Thymus (tissue), 11 donors: ENCODE data around the gene GPHA2. TPM values are rescaled to one million over a fixed set of nuclear protein-coding genes. Genes with fewer than 3 reads are reported as not detected.

Source experiments
- DNase-seq, 9 donors: peaks; one replicate each; pipeline ENCODE4 v3.0.0-alpha.2; 2013; ENCODE audit warnings: low spot score in 9 of 9, low read depth in 6 of 9, missing footprints in 1 of 9
- H3K27ac ChIP-seq, 2 donors: one replicate each; pipeline ENCODE4 v1.5.1; 2013; ENCODE audit warnings: control low read depth in 1 of 2, low read depth in 1 of 2, low read length in 1 of 2, mild to moderate bottlenecking in 1 of 2, moderate library complexity in 1 of 2
- H3K27me3 ChIP-seq, 2 donors: one replicate each; pipeline ENCODE4 v1.5.1; 2013; ENCODE audit warnings: low read length in 1 of 2; ENCODE audit not compliant: control insufficient read depth in 2 of 2, insufficient read depth in 1 of 2
- H3K36me3 ChIP-seq, 2 donors: one replicate each; pipeline ENCODE4 v1.5.1; 2013; ENCODE audit warnings: low read length in 1 of 2, mild to moderate bottlenecking in 1 of 2, moderate library complexity in 1 of 2; ENCODE audit not compliant: control insufficient read depth in 2 of 2, insufficient read depth in 2 of 2
- H3K4me1 ChIP-seq, 2 donors: one replicate each; pipeline ENCODE4 v1.5.1; 2013; ENCODE audit warnings: low read length in 2 of 2; ENCODE audit not compliant: control insufficient read depth in 2 of 2, insufficient read depth in 2 of 2
- H3K4me3 ChIP-seq, 2 donors: one replicate each; pipeline ENCODE4 v1.5.1; 2013; ENCODE audit warnings: low read length in 2 of 2, control low read depth in 1 of 2, mild to moderate bottlenecking in 1 of 2
- H3K9me3 ChIP-seq, 2 donors: one replicate each; pipeline ENCODE4 v1.5.1; 2013; ENCODE audit warnings: low read length in 1 of 2, mild to moderate bottlenecking in 1 of 2; ENCODE audit not compliant: control insufficient read depth in 2 of 2, insufficient read depth in 1 of 2
- WGBS: extraction: QIAGEN DNeasy Blood & Tissue Kit; methylation state at CpG from one replicate; pipeline ENCODE4 v1.1.7; 2013; 5-methylcytosine and 5-hydroxymethylcytosine counted together
- polyA plus RNA-seq: library from polyadenylated mRNA; stranded (reverse); fragments of 200-250 nt; gene quantifications from one replicate; pipeline ENCODE4 v1.2.3, GENCODE V29; 2013
- total RNA-seq: library from RNA; stranded (reverse); fragments of 120-200 nt; gene quantifications from one replicate; pipeline ENCODE4 v1.2.4, GENCODE V29; 2013
- donor health status: healthy.

Gene GPHA2
- total and polyA plus RNA-seq, 2 donors, result 0.47 to 1.6 TPM

- Histone ChIP-seq H3K27ac (no peak overlapping the region), H3K4me3 (no peak overlapping the region), H3K27me3 (peaks cover 0 to 6% of the 10 kb centered on the region in 2 donors), H3K9me3 (no peaks in the 10 kb centered on the region), H3K36me3 (peaks cover 27 to 36% of the 10 kb centered on the region in 2 donors), H3K4me1 (no peaks in the 10 kb centered on the region)
- WGBS, result 97% methylated on average over 12 of the region's 12 CpGs
- no peak for DNase-seq
Observed at GRCh38 chr11:64933213-64933934, 2.3 kb downstream of the GPHA2 start.

- 97% methylated on average over 5 of the region's 5 CpGs for WGBS
- H3K27me3 ChIP-seq, result peaks cover 0 to under 1% of the 10 kb centered on the region in 2 donors
- DNase-seq, result no peak
- H3K36me3 ChIP-seq, result peaks cover 27 to 42% of the 10 kb centered on the region in 2 donors
- no peak overlapping the region for H3K4me3 ChIP-seq
- no peaks in the 10 kb centered on the region for H3K4me1 ChIP-seq
- H3K9me3 ChIP-seq, result no peaks in the 10 kb centered on the region
- no peak overlapping the region for H3K27ac ChIP-seq
Observed at GRCh38 chr11:64932324-64932723, 3.4 kb downstream of the GPHA2 start.

GRCh38 chr11:64931290-64931689, 4.4 kb downstream of the GPHA2 start:
- Histone ChIP-seq H3K27me3 (no peaks in the 10 kb centered on the region), H3K27ac (no peak overlapping the region), H3K9me3 (no peaks in the 10 kb centered on the region), H3K36me3 (peaks cover 27 to 42% of the 10 kb centered on the region in 2 donors), H3K4me1 (no peaks in the 10 kb centered on the region), H3K4me3 (no peak overlapping the region)
- 98% methylated on average over 7 of the region's 7 CpGs for WGBS
- DNase-seq, result no peak

- Histone ChIP-seq H3K27ac (no peak overlapping the region), H3K4me3 (no peak overlapping the region), H3K27me3 (peaks cover 0 to 3% of the 10 kb centered on the region in 2 donors), H3K9me3 (no peaks in the 10 kb centered on the region), H3K36me3 (peaks cover 27 to 45% of the 10 kb centered on the region in 2 donors), H3K4me1 (peaks cover 1 to 2% of the 10 kb centered on the region in 2 donors)
- no peak for DNase-seq
- 97% methylated on average over 6 of the region's 6 CpGs for WGBS
Observed at GRCh38 chr11:64930340-64930739, 5.4 kb downstream of the GPHA2 start.

GRCh38 chr11:64929625-64930024, 6.1 kb downstream of the GPHA2 start:
- H3K36me3 ChIP-seq, result peaks cover 27 to 40% of the 10 kb centered on the region in 2 donors
- peaks cover 2 to 8% of the 10 kb centered on the region in 2 donors for H3K4me1 ChIP-seq
- peaks cover 0 to 9% of the 10 kb centered on the region in 2 donors for H3K27me3 ChIP-seq
- no peak overlapping the region for H3K27ac ChIP-seq
- H3K4me3 ChIP-seq, result no peak overlapping the region
- H3K9me3 ChIP-seq, result no peaks in the 10 kb centered on the region
- WGBS, result 97% methylated on average over 7 of the region's 7 CpGs
- DNase-seq, result no peak

GRCh38 chr11:64928957-64929356, 6.7 kb downstream of the GPHA2 start:
- H3K9me3 ChIP-seq, result no peaks in the 10 kb centered on the region
- 96% methylated on average over 2 of the region's 2 CpGs for WGBS

GRCh38 chr11:64926689-64927088, 9.0 kb downstream of the GPHA2 start:
- no peak for DNase-seq
- Histone ChIP-seq H3K4me3 (no peak overlapping the region), H3K27ac (no peak overlapping the region), H3K36me3 (peaks cover 14 to 26% of the 10 kb centered on the region in 2 donors), H3K27me3 (peaks cover 0 to 9% of the 10 kb centered on the region in 2 donors), H3K4me1 (peaks cover 8 to 18% of the 10 kb centered on the region in 2 donors), H3K9me3 (no peaks in the 10 kb centered on the region)
- 86% methylated on average over 22 of the region's 22 CpGs for WGBS

More at GRCh38 chr11:64928957-64929356, 6.7 kb downstream of the GPHA2 start:
- H3K4me3 ChIP-seq, result no peak overlapping the region
- no peak overlapping the region for H3K27ac ChIP-seq
- peaks cover 27 to 38% of the 10 kb centered on the region in 2 donors for H3K36me3 ChIP-seq
- DNase-seq, result no peak
- peaks cover 3 to 13% of the 10 kb centered on the region in 2 donors for H3K4me1 ChIP-seq
- peaks cover 0 to 9% of the 10 kb centered on the region in 2 donors for H3K27me3 ChIP-seq

GRCh38 chr11:64925536-64926436, 9.9 kb downstream of the GPHA2 start:
- Histone ChIP-seq H3K4me1 (peaks cover 8 to 18% of the 10 kb centered on the region in 2 donors), H3K36me3 (peaks cover 7 to 19% of the 10 kb centered on the region in 2 donors), H3K4me3 (peak overlapping the region in 1 of 2 donors; percentile 59), H3K9me3 (no peaks in the 10 kb centered on the region), H3K27me3 (peaks cover 0 to 9% of the 10 kb centered on the region in 2 donors), H3K27ac (no peak overlapping the region)
- WGBS, result 90% methylated on average over 24 of the region's 24 CpGs
- DNase-seq, result no peak

GRCh38 chr11:64924910-64925284, 10.8 kb downstream of the GPHA2 start:
- WGBS, result 3% methylated on average over 24 of the region's 24 CpGs
- H3K4me3 ChIP-seq, result peak overlapping the region; percentile 59 to 88
- peaks cover 8 to 18% of the 10 kb centered on the region in 2 donors for H3K4me1 ChIP-seq
- H3K27ac ChIP-seq, result no peak overlapping the region
- no peaks in the 10 kb centered on the region for H3K9me3 ChIP-seq
- H3K36me3 ChIP-seq, result peaks cover 0 to 11% of the 10 kb centered on the region in 2 donors
- DNase-seq, result no peak
- H3K27me3 ChIP-seq, result peaks cover 0 to 9% of the 10 kb centered on the region in 2 donors
